ENCODE results near the gene PANX2.

GRCh38 chr22:50198624-50199017, 28.1 kb downstream of the PANX2 start:
- no peak for TF ChIP-seq EZH2 (IDR thresholded peaks at IDR 0.05; ENCODE audit: borderline replicate concordance, insufficient read depth, low read depth, low read length, poor library complexity, severe bottlenecking)
- TF ChIP-seq CTCF (IDR thresholded peaks at IDR 0.05) = no peak
